Measurements from ENCODE around the gene HLCS. TPM values are rescaled to one million over a fixed set of nuclear protein-coding genes. Genes with fewer than 3 reads are reported as not detected.

Gene HLCS
- total and polyA plus RNA-seq, 2 donors from 2014 or later: 4.5 to 29.6 TPM

GRCh38 chr21:36744190-36744559, 222.3 kb downstream of the HLCS start:
- FAIRE-seq (no peak), DNase-seq (no peak)
- intact Hi-C loops (cut with DNase I): no loop called here
- H3K9me3 ChIP-seq (ENCODE audit: control insufficient read depth in 2 of 3, insufficient read depth in 1 of 3, low read length in 3 of 3): no peaks in the 10 kb centered on the region
- no peak for TF ChIP-seq CTCF (IDR thresholded peaks at IDR 0.05; ENCODE audit: borderline replicate concordance, extremely low read depth, insufficient read depth)
- no peaks in the 10 kb centered on the region for H3K36me3 ChIP-seq (ENCODE audit: control insufficient read depth in 2 of 3, insufficient read depth in 3 of 3, low read length in 3 of 3)
- H3K27ac ChIP-seq (ENCODE audit: low read depth in 2 of 2, low read length in 2 of 2): no peak overlapping the region
- H3K4me3 ChIP-seq (ENCODE audit: low read length in 3 of 3): no peak overlapping the region
- H3K27me3 ChIP-seq (ENCODE audit: control insufficient read depth, insufficient read depth, low read length): no peaks in the 10 kb centered on the region
- no peak overlapping the region for H3K9ac ChIP-seq (ENCODE audit: low read length in 3 of 3)
- peaks cover 0 to 4% (median 0%) of the 10 kb centered on the region in 3 donors for H3K4me1 ChIP-seq (ENCODE audit: control insufficient read depth in 2 of 3, insufficient read depth in 2 of 3, low read depth in 1 of 3, low read length in 3 of 3)

GRCh38 chr21:36743446-36743845, 223.0 kb downstream of the HLCS start:
- H3K27me3 ChIP-seq (ENCODE audit: control insufficient read depth, insufficient read depth, low read length): no peaks in the 10 kb centered on the region
- no peak for TF ChIP-seq CTCF (IDR thresholded peaks at IDR 0.05; ENCODE audit: borderline replicate concordance, extremely low read depth, insufficient read depth)
- no peaks in the 10 kb centered on the region for H3K9me3 ChIP-seq (ENCODE audit: control insufficient read depth in 2 of 3, insufficient read depth in 1 of 3, low read length in 3 of 3)
- no peak overlapping the region for H3K4me3 ChIP-seq (ENCODE audit: low read length in 3 of 3)
- peaks cover 0 to 4% (median 0%) of the 10 kb centered on the region in 3 donors for H3K4me1 ChIP-seq (ENCODE audit: control insufficient read depth in 2 of 3, insufficient read depth in 2 of 3, low read depth in 1 of 3, low read length in 3 of 3)
- no peak overlapping the region for H3K9ac ChIP-seq (ENCODE audit: low read length in 3 of 3)
- intact Hi-C loops (cut with DNase I): no loop called here
- FAIRE-seq (no peak), DNase-seq (no peak)
- H3K36me3 ChIP-seq (ENCODE audit: control insufficient read depth in 2 of 3, insufficient read depth in 3 of 3, low read length in 3 of 3): no peaks in the 10 kb centered on the region
- H3K27ac ChIP-seq (ENCODE audit: low read depth in 2 of 2, low read length in 2 of 2): no peak overlapping the region

GRCh38 chr21:36743008-36743407, 223.5 kb downstream of the HLCS start:
- Histone ChIP-seq H3K9ac (ENCODE audit: low read length in 3 of 3) (no peak overlapping the region), H3K9me3 (ENCODE audit: control insufficient read depth in 2 of 3, insufficient read depth in 1 of 3, low read length in 3 of 3) (no peaks in the 10 kb centered on the region), H3K4me1 (ENCODE audit: control insufficient read depth in 2 of 3, insufficient read depth in 2 of 3, low read depth in 1 of 3, low read length in 3 of 3) (peaks cover 0 to 2% (median 0%) of the 10 kb centered on the region in 3 donors), H3K36me3 (ENCODE audit: control insufficient read depth in 2 of 3, insufficient read depth in 3 of 3, low read length in 3 of 3) (no peaks in the 10 kb centered on the region), H3K4me3 (ENCODE audit: low read length in 3 of 3) (no peak overlapping the region), H3K27me3 (ENCODE audit: control insufficient read depth, insufficient read depth, low read length) (no peaks in the 10 kb centered on the region), H3K27ac (ENCODE audit: low read depth in 2 of 2, low read length in 2 of 2) (no peak overlapping the region)
- no peak for TF ChIP-seq CTCF (IDR thresholded peaks at IDR 0.05; ENCODE audit: borderline replicate concordance, extremely low read depth, insufficient read depth)
- intact Hi-C loops (cut with DNase I): no loop called here
- no peak for DNase-seq
- FAIRE-seq: no peak

- FAIRE-seq: no peak
- Histone ChIP-seq H3K4me3 (ENCODE audit: low read length in 3 of 3) (no peak overlapping the region), H3K4me1 (ENCODE audit: control insufficient read depth in 2 of 3, insufficient read depth in 2 of 3, low read depth in 1 of 3, low read length in 3 of 3) (peaks cover 0 to 2% (median 0%) of the 10 kb centered on the region in 3 donors), H3K27ac (ENCODE audit: low read depth in 2 of 2, low read length in 2 of 2) (no peak overlapping the region), H3K9me3 (ENCODE audit: control insufficient read depth in 2 of 3, insufficient read depth in 1 of 3, low read length in 3 of 3) (no peaks in the 10 kb centered on the region), H3K27me3 (ENCODE audit: control insufficient read depth, insufficient read depth, low read length) (no peaks in the 10 kb centered on the region), H3K9ac (ENCODE audit: low read length in 3 of 3) (no peak overlapping the region), H3K36me3 (ENCODE audit: control insufficient read depth in 2 of 3, insufficient read depth in 3 of 3, low read length in 3 of 3) (no peaks in the 10 kb centered on the region)
- no peak for TF ChIP-seq CTCF (IDR thresholded peaks at IDR 0.05; ENCODE audit: borderline replicate concordance, extremely low read depth, insufficient read depth)
- intact Hi-C loops (cut with DNase I): no loop called here
- no peak for DNase-seq
These were observed 225.0 kb downstream of the HLCS start for GRCh38 chr21:36741506-36741905.
